ENCODE data around the gene SPDYE3.

DNA sequence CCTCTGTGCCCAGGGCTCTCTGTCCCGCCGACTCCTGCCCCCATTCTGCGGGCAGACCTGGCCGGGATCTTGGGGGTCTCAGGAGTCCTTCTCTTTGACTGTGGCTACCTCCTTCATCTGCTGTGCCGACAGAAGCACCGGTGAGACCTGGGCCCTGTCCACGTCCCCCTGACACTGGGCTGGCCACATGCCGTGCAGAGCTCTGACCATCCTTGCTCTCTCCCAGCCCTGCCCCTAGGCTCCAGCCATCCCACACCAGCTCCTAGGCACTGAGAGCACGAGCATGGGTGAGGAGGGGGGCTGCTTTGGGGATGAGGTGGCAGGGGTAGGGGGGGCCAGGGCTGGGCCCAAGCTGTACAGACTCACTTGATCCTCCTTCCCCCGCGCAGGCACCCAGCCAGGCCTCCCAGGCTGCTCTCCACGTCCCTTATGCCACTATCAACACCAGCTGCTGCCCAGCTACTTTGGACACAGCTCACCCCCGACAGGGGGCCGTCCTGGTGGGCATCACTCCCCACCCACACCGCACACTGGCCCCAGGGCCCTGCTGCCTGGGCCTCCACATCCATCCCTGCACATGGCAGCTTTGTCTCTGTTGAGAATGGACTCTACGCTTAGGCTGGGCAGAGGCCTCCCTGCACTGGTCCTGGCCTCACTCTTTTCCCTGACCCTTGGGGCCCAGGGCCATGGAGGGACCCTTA, 45.6 kb downstream of the SPDYE3 start:
- TF ChIP-seq, protein P1, sequence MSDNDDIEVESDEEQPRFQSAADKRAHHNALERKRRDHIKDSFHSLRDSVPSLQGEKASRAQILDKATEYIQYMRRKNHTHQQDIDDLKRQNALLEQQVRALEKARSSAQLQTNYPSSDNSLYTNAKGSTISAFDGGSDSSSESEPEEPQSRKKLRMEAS (IDR thresholded peaks at IDR 0.05), result no peak
- TF ChIP-seq CHD2 (IDR thresholded peaks at IDR 0.05; ENCODE audit: low read depth, low read length), result no peak
- no peak for TF ChIP-seq POLR2AphosphoS2 (IDR thresholded peaks at IDR 0.05; ENCODE audit: low read depth, low read length)
- no peak for TF ChIP-seq MXI1 (IDR thresholded peaks at IDR 0.05; ENCODE audit: borderline replicate concordance, low read depth, low read length)

Data from HepG2 (cell line).